ENCODE measurements around the gene TAC4.

DNA sequence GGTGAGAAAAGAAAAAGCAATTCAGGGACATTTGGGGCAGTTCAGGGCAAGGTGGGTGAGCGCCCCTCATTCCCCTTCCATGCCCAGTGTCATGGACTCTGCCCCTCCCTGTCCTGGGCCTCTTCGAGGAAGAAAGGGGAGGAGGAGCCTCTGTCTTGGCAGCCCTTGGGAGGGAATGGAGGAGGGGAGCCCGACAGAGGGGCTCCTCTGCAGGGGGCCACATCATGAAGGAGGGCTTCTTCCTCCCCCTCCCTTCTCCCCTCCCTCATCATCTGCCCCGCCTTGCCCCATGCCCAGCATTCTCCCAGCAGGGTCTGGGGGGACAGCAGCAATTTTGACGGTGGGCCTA lies 33.2 kb upstream of the TAC4 start:
- TF ChIP-seq, protein P1, sequence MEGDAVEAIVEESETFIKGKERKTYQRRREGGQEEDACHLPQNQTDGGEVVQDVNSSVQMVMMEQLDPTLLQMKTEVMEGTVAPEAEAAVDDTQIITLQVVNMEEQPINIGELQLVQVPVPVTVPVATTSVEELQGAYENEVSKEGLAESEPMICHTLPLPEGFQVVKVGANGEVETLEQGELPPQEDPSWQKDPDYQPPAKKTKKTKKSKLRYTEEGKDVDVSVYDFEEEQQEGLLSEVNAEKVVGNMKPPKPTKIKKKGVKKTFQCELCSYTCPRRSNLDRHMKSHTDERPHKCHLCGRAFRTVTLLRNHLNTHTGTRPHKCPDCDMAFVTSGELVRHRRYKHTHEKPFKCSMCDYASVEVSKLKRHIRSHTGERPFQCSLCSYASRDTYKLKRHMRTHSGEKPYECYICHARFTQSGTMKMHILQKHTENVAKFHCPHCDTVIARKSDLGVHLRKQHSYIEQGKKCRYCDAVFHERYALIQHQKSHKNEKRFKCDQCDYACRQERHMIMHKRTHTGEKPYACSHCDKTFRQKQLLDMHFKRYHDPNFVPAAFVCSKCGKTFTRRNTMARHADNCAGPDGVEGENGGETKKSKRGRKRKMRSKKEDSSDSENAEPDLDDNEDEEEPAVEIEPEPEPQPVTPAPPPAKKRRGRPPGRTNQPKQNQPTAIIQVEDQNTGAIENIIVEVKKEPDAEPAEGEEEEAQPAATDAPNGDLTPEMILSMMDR (conservative IDR thresholded peaks at IDR 0.05; ENCODE audit: low read depth in 2 of 2): no peak
- TF ChIP-seq, protein P2, sequence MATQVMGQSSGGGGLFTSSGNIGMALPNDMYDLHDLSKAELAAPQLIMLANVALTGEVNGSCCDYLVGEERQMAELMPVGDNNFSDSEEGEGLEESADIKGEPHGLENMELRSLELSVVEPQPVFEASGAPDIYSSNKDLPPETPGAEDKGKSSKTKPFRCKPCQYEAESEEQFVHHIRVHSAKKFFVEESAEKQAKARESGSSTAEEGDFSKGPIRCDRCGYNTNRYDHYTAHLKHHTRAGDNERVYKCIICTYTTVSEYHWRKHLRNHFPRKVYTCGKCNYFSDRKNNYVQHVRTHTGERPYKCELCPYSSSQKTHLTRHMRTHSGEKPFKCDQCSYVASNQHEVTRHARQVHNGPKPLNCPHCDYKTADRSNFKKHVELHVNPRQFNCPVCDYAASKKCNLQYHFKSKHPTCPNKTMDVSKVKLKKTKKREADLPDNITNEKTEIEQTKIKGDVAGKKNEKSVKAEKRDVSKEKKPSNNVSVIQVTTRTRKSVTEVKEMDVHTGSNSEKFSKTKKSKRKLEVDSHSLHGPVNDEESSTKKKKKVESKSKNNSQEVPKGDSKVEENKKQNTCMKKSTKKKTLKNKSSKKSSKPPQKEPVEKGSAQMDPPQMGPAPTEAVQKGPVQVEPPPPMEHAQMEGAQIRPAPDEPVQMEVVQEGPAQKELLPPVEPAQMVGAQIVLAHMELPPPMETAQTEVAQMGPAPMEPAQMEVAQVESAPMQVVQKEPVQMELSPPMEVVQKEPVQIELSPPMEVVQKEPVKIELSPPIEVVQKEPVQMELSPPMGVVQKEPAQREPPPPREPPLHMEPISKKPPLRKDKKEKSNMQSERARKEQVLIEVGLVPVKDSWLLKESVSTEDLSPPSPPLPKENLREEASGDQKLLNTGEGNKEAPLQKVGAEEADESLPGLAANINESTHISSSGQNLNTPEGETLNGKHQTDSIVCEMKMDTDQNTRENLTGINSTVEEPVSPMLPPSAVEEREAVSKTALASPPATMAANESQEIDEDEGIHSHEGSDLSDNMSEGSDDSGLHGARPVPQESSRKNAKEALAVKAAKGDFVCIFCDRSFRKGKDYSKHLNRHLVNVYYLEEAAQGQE (IDR thresholded peaks at IDR 0.05; ENCODE audit: unreplicated experiment): no peak
- TF ChIP-seq ZNF114 (CRISPR knock-in tag; IDR thresholded peaks at IDR 0.05): no peak
- no peak for TF ChIP-seq EZH2 (IDR thresholded peaks at IDR 0.05; ENCODE audit: low read depth, unreplicated experiment)
